Measurements from ENCODE around the gene EGFL7.

EGFL7 gene

GRCh38 chr9:136662656-136663581, at the start of gene EGFL7:
EGFL7 (plus strand) TSS chr9:136662916; CDS start chr9:136668283, 5,367 bp downstream.
- no peak for DNase-seq

DNA sequence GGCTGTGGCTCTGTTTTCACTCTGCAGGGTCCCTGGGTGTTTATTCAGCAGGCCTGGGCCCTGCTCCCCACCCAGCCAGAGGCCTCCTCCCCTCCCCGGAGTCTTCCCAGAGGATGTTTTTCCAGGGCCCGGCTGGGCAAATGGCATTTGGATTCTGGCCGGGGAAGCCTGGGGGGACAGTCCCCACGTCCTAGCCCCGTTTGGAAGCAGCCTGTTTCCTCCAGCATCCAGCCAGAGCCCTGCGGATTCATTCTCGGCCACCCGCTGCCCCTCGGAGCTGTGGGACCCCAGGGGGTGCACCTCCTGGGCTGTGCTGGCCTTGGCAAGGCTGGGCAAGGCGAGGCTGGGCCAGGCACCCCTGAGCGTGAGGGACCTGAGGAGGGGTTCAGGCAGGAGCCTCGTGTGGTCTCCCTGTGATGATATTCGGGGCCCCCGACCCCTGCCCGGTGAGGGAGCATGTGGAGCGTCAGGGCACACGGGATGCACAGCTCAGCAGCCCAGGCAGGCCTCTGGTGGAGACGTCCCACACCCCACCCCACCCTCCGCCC, 48.8 kb upstream of the EGFL7 start:
- DNase-seq: no peak

DNA sequence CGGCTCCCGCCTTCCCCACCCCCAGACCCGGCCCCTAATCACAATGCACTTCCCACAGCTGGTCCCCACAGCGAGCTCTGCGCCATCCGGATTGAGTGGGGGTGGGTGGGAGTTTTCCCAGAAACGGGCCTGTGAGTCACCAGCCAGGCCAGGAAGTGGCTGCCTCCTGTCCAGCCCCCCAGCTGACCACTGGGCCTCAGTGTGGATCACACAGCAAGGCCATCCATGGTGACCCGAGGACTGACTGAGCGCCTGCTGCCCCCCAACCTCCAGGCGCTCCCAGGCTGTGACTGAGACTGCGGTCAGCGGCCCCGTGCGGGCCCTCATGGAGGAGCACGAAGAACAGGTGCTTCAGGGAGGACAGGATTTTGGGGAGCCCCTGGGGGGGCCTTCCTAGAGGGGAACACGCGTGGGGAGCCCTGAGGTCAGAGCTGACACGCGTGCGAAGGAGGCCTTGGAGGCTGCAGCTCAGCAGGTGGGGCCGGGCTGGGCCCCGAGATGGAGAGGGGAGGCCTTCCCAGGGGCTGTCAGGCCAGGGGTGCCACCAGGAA, 48.3 kb upstream of the EGFL7 start:
- DNase-seq: no peak

DNA sequence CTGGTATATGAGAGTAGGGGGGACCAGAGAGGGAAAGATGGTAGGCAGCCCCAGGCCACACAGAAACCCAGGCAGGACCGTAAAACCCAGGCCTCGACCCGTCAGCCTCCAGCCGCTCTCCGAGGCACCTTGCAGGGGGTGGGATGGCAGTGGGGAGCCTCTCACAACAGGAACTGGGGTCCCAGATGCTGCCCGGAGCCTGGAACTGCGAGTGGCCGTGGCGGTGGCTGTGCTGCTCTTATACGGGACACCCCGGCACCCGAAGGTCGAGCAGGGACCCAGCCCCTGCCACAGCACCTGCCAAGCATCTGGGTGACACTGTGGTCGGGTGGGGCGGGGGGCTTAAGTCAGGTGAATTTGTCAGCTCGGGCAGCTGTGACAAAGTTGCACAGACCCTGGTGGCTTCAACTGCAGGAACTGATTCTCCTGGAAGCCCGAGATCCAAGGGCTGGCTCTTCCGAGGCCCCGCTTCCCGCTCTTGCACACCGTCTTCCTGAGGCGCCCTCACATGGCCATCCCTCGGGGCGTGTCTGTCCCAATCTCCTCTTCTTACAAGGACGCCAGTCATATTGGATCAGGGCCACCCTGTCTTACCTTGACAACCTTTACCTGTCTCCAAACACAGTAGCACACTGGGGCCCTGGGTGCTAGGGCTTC, 47.6 kb upstream of the EGFL7 start:
- no peak for DNase-seq

GRCh38 chr9:136615631-136616306, 46.9 kb upstream of the EGFL7 start:
- no peak for DNase-seq

DNA sequence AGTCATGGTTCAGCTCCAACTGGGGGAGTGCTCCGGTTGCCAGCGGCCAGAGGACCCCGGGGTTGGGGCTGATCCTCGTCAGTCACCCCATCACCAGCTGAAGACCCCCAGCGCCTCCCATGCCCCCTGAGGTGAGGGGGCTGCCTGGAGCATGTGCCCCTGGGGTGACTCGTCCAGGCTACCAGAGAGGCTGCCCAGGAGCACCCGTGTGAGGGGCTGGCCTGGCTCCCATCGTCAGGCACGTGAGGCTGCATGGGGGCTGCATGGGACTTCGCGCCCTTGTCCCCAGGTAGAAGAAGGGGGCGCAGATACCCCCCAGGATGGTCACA, 46.4 kb upstream of the EGFL7 start:
- DNase-seq: no peak

GRCh38 chr9:136616948-136617695, 45.6 kb upstream of the EGFL7 start:
- no peak for DNase-seq

- DNase-seq: no peak
Observed at GRCh38 chr9:136617746-136618579, 44.8 kb upstream of the EGFL7 start.

DNA sequence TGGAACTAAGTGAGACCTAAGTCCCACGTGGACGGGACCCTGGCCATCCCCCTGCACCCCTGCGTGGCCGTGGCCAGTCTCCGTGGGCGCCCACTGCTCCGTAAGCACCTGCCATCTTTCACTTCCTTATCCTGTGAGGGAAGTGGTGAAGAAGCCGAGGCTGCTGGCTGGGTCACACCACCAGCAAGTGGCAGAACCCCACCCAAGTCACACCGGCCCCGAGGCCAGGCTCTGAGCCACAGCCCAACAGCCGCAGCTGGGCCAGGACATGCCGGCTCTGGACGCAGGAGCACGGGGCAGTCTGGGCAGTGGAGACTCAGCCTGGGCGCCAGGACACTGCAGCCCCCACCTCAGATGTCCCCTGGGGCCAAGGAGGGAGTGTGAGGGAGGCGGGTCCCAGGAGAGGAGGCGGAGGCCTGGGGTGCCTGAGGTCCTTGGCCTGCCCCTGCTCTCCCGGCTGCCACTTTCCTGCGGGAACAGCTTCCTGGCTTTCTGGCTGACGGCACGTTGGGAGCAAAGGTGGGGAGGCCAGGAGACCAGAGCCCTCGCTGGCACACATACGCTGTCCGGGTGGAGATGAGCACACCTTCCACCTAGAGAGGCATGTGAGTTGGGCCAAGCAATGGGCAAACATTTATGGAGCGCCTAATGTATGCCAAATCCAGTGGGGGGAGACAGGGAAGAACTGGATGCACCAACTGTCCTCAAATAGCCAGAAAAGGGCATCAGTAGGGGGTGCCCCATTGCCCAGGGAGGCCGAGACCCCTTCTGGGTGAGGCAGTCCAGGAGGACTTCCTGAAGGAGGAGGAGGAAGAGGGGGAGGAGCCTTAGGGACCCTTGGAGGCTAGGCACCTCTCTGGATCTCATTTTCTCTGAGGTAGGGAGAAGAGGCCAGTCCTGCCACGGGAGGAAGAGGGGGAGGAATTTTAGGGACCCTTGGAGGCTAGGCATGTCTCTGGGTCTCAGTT, 43.9 kb upstream of the EGFL7 start:
- no peak for DNase-seq

- no peak for DNase-seq
Observed at GRCh38 chr9:136619742-136620440, 42.8 kb upstream of the EGFL7 start.

- no peak for DNase-seq
Observed at GRCh38 chr9:136620441-136621018, 42.2 kb upstream of the EGFL7 start.

DNA sequence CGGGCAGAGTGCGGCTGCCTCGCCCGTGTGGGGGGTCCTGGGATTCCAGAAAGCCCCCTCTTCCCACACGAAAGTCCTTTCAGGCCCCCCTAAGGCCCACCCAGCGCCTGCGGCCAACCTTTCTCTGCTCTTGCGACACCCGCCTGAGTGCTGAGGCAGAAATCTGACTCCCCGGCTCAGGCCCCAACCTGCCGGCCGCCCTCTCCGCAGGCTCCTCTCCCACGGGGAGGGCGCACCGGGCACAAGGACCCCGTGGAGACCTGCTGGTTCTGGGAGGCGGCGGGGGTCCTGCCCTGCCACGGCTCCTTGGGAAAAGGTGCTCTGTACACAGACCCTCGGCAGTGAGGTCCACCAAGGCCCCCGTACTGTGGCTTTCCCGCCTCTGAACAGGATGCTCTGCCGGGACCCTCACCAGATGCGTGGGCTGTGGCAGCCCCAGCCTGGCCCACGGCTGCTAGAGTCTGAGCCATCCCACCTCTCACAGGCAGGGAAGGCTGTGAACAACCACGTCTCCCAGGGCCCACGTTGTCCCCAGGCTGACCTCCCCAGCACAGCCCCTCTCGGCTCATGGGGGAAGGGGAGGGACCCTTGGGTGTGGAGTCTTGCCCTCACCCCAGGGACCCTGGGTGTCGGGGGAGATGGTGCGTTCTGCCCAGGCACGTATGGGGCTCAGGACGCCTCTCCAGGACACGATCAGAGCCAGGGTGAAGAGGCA, 41.5 kb upstream of the EGFL7 start:
- DNase-seq: no peak

DNA sequence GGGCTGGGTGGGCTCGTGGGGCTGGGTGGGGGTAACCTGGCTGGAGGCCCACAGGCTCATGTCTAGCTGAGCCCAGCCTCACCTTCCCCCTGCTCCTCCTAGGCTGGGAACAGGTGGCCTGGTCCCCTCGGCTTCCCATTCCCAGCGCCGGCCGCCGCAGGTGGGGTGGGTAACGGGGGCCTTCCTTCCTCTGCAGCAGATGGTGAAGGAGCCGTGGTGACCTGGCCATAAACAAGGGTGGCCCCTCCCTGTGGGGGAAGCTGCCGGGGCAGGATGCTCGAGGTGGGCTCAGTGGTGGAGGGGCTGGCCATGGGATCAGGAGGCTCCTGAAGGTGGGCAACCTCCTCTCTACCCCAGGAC, 41.0 kb upstream of the EGFL7 start:
- DNase-seq: no peak

GRCh38 chr9:136622538-136622948, 40.2 kb upstream of the EGFL7 start:
- DNase-seq: no peak

DNA sequence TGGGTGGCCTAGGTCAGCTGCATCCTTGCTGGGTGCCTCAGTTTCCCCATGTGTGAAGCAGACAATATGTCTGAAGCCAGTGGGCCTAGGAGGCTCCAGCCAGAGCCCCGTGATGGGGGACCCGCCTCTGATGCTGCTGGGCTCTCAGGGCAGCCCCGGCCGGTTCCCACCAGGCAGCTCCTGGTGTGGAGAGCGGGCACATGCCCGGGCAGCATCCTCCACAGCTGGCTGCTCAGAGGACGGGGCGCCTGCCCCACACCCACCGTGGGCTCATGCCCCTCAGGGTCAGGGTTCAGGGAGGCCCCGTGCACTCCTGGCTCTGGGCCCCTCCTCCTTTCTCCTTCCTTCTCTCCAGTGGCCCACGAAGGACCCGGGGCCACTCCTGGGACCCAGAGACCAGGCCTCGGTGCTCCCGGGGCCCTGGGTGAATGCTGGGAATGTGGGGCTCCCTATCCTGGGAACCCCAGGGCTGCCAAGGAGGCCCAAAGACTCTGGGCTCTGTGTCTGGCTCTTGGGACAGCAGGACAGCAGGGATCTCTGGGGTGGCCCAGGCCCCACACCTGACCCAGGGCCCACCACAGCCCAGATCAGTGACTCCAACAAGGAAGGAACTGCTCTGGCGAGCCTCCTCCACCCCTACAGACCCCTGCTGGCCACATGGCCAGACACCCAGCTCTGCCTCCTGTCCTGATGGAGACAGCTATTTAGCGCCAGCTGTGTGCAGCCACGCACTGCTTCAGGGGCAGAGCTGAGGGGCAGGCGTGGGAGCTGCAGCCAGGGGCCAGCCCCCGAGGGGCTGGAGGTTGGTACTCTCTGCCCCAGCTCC, 39.5 kb upstream of the EGFL7 start:
- no peak for DNase-seq

GRCh38 chr9:136623842-136624183, 38.9 kb upstream of the EGFL7 start:
- no peak for DNase-seq

- DNase-seq: no peak
Observed at GRCh38 chr9:136624184-136624951, 38.3 kb upstream of the EGFL7 start.

All from AML-193 (cell line).